GM18511 (cell line): Measurements from ENCODE around the gene RESP18.
A peak's percentile ranks its signal among the peaks of the same experiment; 100 is the strongest.
"Not testable (repeated sequence)": the region's sequence is repeated elsewhere in the genome, so short reads cannot be mapped to it uniquely, and the experiment has no call there.

ENCODE experiments used
- ATAC-seq: cut with Tn5 transposase; IDR thresholded peaks from one replicate; pipeline ENCODE4 v1.9.1; 2021; ENCODE audit warnings: mild to moderate bottlenecking, moderate library complexity; ENCODE audit not compliant: unreplicated experiment

RESP18 gene

GRCh38 chr2:219292616-219293015 is 39.9 kb downstream of the RESP18 start:
- no peak for ATAC-seq

- ATAC-seq = no peak
Measured at GRCh38 chr2:219291910-219292490, 40.5 kb downstream of the RESP18 start.

GRCh38 chr2:219291394-219291793 is 41.1 kb downstream of the RESP18 start:
- ATAC-seq = no peak

- ATAC-seq = no peak
Measured at GRCh38 chr2:219290381-219291171, 42.0 kb downstream of the RESP18 start.

- ATAC-seq = no peak
Measured at GRCh38 chr2:219289537-219290361, 42.8 kb downstream of the RESP18 start.

GRCh38 chr2:219289195-219289536 is 43.4 kb downstream of the RESP18 start:
- ATAC-seq = no peak

- ATAC-seq = no peak
Measured at GRCh38 chr2:219287580-219288265, 44.8 kb downstream of the RESP18 start.

- ATAC-seq = not testable (repeated sequence)
Measured at GRCh38 chr2:219287116-219287440, 45.5 kb downstream of the RESP18 start.

- no peak for ATAC-seq
Measured at GRCh38 chr2:219286436-219287115, 46.0 kb downstream of the RESP18 start.

GRCh38 chr2:219285894-219286425 is 46.6 kb downstream of the RESP18 start:
- no peak for ATAC-seq

- ATAC-seq = no peak
Measured at GRCh38 chr2:219285373-219285735, 47.2 kb downstream of the RESP18 start.

- ATAC-seq = no peak
Measured at GRCh38 chr2:219284501-219285372, 47.8 kb downstream of the RESP18 start.

- ATAC-seq = no peak
Measured at GRCh38 chr2:219282943-219283581, 49.5 kb downstream of the RESP18 start.

- no peak for ATAC-seq
Measured at GRCh38 chr2:219282375-219282774, 50.2 kb downstream of the RESP18 start.

GRCh38 chr2:219281588-219281987 is 51.0 kb downstream of the RESP18 start:
- ATAC-seq = no peak

GRCh38 chr2:219280651-219281050 is 51.9 kb downstream of the RESP18 start:
- ATAC-seq = no peak

- ATAC-seq = no peak
Measured at GRCh38 chr2:219279916-219280516, 52.5 kb downstream of the RESP18 start.

GRCh38 chr2:219279151-219279915 is 53.2 kb downstream of the RESP18 start, which contains the start of gene DNAJB2:
Gene DNAJB2 (plus strand): TSS chr2:219279366. CDS start chr2:219279834, 468 bp downstream.
- peak; percentile 87 for ATAC-seq
